Keratinocyte (primary cell): ENCODE data around the gene NDRG4. TPM values are rescaled to one million over a fixed set of nuclear protein-coding genes. Genes with fewer than 3 reads are reported as not detected.

Experiments
- DNase-seq: peaks from one replicate; pipeline ENCODE4 v3.0.0-alpha.2; 2011; ENCODE audit warnings: low read depth, missing footprints, low spot score
- FAIRE-seq: peaks from 2 replicates; lab custom pipeline; 2011; peaks lifted over from hg19 to GRCh38; lab: Jason Lieb, UNC
- H2AFZ ChIP-seq: 2 replicates; pipeline ENCODE4 v1.6.0; 2012; ENCODE audit warnings: low read length, control low read depth, inconsistent platforms; ENCODE audit not compliant: control insufficient read depth
- H3K27ac ChIP-seq: 2 replicates; pipeline ENCODE4 v1.5.1; 2011; ENCODE audit warnings: low read length; ENCODE audit not compliant: control insufficient read depth, insufficient read depth
- H3K27me3 ChIP-seq: 3 replicates; pipeline ENCODE4 v1.6.0; 2011; ENCODE audit warnings: low read length; ENCODE audit not compliant: control insufficient read depth, insufficient read depth; ENCODE audit errors: extremely low read depth
- H3K36me3 ChIP-seq, 2 experiments: 2 replicates in 1 of 2; 3 replicates in 1 of 2; pipeline ENCODE4 v1.5.1; 2011; ENCODE audit warnings: low read length in 2 of 2, mild to moderate bottlenecking in 1 of 2; ENCODE audit not compliant: control insufficient read depth in 2 of 2, insufficient read depth in 2 of 2; ENCODE audit errors: extremely low read depth in 1 of 2
- H3K4me1 ChIP-seq: 3 replicates; pipeline ENCODE4 v1.5.1; 2011; ENCODE audit warnings: low read length; ENCODE audit not compliant: control insufficient read depth, insufficient read depth; ENCODE audit errors: extremely low read depth
- H3K4me2 ChIP-seq: 3 replicates; pipeline ENCODE4 v1.6.0; 2011; ENCODE audit warnings: low read depth, low read length; ENCODE audit not compliant: control insufficient read depth, insufficient read depth; ENCODE audit errors: extremely low read depth
- H3K4me3 ChIP-seq, 3 experiments: fragments of 200-600 bp in 1 of 3; sonication (generic) in 1 of 3; 2 replicates in 2 of 3; 3 replicates in 1 of 3; pipeline ENCODE4 v1.5.1; 2011 to 2016; ENCODE audit warnings: low read length in 3 of 3, mild to moderate bottlenecking in 3 of 3, control low read depth in 2 of 3, inconsistent platforms in 1 of 3, low read depth in 1 of 3, mixed read lengths in 1 of 3, mixed run types in 1 of 3, moderate library complexity in 1 of 3; ENCODE audit not compliant: control insufficient read depth in 2 of 3, insufficient read depth in 2 of 3; ENCODE audit errors: extremely low read depth in 1 of 3
- H3K79me2 ChIP-seq: 2 replicates; pipeline ENCODE4 v1.6.0; 2012; ENCODE audit warnings: low read length; ENCODE audit not compliant: control insufficient read depth, insufficient read depth
- H3K9ac ChIP-seq: 3 replicates; pipeline ENCODE4 v1.6.0; 2011; ENCODE audit warnings: low read length; ENCODE audit not compliant: control insufficient read depth, insufficient read depth; ENCODE audit errors: extremely low read depth
- H3K9me1 ChIP-seq: 3 replicates; pipeline ENCODE4 v1.6.0; 2011; ENCODE audit warnings: low read length; ENCODE audit not compliant: control insufficient read depth, insufficient read depth; ENCODE audit errors: extremely low read depth
- H3K9me3 ChIP-seq: 2 replicates; pipeline ENCODE4 v1.5.1; 2012; ENCODE audit warnings: low read depth, low read length; ENCODE audit not compliant: control insufficient read depth
- H4K20me1 ChIP-seq: 3 replicates; pipeline ENCODE4 v1.6.0; 2011; ENCODE audit warnings: low read length; ENCODE audit not compliant: control insufficient read depth, insufficient read depth; ENCODE audit errors: extremely low read depth
- CTCF ChIP-seq, 3 experiments: IDR thresholded peaks in 1 of 3; conservative IDR thresholded peaks in 1 of 3; optimal IDR thresholded peaks in 1 of 3; 2 replicates in 2 of 3; 3 replicates in 1 of 3; pipeline versions ENCODE3 to v1.5.1; 2011; ENCODE audit warnings: low read length in 3 of 3, mild to moderate bottlenecking in 3 of 3, moderate library complexity in 2 of 3, control low read depth in 1 of 3, inconsistent platforms in 1 of 3; ENCODE audit not compliant: insufficient read depth in 2 of 3; ENCODE audit errors: extremely low read depth in 1 of 3
- EZH2 ChIP-seq: IDR thresholded peaks from one replicate; pipeline ENCODE4 v1.6.1; 2012; ENCODE audit warnings: inconsistent platforms, mild to moderate bottlenecking, low read length, moderate library complexity
- dilution Hi-C: fragments of 300-500 bp; cut with MboI; formaldehyde crosslinking; loops from one replicate; pipeline ENCODE4 v1.7.0; 2020; ENCODE audit warnings: low sequenced_read_pairs; ENCODE audit not compliant: extremely low pct_ligation_motif_present
- polyA plus RNA-seq, 5 experiments: library from polyadenylated mRNA; depleted of rRNA in 3 of 5; stranded (reverse) in 3 of 5; stranded (forward) in 1 of 5; unstranded in 1 of 5; fragments of >200 nt; gene quantifications; 1 replicate in 1 of 5; 2 replicates in 3 of 5; 3 replicates in 1 of 5; pipeline versions ENCODE4 v1.2.1 to v1.2.3, GENCODE V29; 2011 to 2012; ENCODE audit warnings: missing spikeins in 2 of 5, low read depth in 1 of 5, low replicate concordance in 1 of 5

NDRG4 gene
- polyA plus RNA-seq, 1 donor (not counting 4 experiments of a cell fraction or from before 2014, with no cell fraction given) = 1.1 TPM

GRCh38 chr16:58466396-58466795 is 33.5 kb upstream of the NDRG4 start:
- Histone ChIP-seq H3K9me3 (no peaks in the 10 kb centered on the region), H3K4me3 (no peak overlapping the region), H3K36me3 (no peaks in the 10 kb centered on the region), H3K27me3 (peaks cover 47% of the 10 kb centered on the region), H3K4me1 (peaks cover 5% of the 10 kb centered on the region), H4K20me1 (no peaks in the 10 kb centered on the region), H2AFZ (no peak overlapping the region), H3K9ac (no peak overlapping the region), H3K4me2 (no peak overlapping the region), H3K9me1 (no peaks in the 10 kb centered on the region), H3K79me2 (no peaks in the 10 kb centered on the region), H3K27ac (no peak overlapping the region)
- no peak for DNase-seq
- TF ChIP-seq EZH2 = no peak
- no peak for TF ChIP-seq CTCF (optimal IDR thresholded peaks at IDR 0.05 in 1 of 3, IDR thresholded peaks at IDR 0.05 in 1 of 3, conservative IDR thresholded peaks at IDR 0.05 in 1 of 3; ENCODE audit: extremely low read depth in 1 of 3, insufficient read depth in 2 of 3, low read length in 3 of 3)
- dilution Hi-C loops = no loop called here
- FAIRE-seq = no peak

GRCh38 chr16:58467905-58468304 is 32.0 kb upstream of the NDRG4 start:
- H3K79me2 ChIP-seq = no peaks in the 10 kb centered on the region
- no peaks in the 10 kb centered on the region for H4K20me1 ChIP-seq
- FAIRE-seq = no peak
- no peak overlapping the region for H2AFZ ChIP-seq
- H3K27me3 ChIP-seq = peaks cover 44% of the 10 kb centered on the region
- no peak overlapping the region for H3K4me2 ChIP-seq
- no peak overlapping the region for H3K27ac ChIP-seq
- no peaks in the 10 kb centered on the region for H3K9me1 ChIP-seq
- no peak overlapping the region for H3K4me3 ChIP-seq
- TF ChIP-seq CTCF (optimal IDR thresholded peaks at IDR 0.05 in 1 of 3, IDR thresholded peaks at IDR 0.05 in 1 of 3, conservative IDR thresholded peaks at IDR 0.05 in 1 of 3; ENCODE audit: extremely low read depth in 1 of 3, insufficient read depth in 2 of 3, low read length in 3 of 3) (no peak), EZH2 (no peak)
- H3K9ac ChIP-seq = no peak overlapping the region
- no peak for DNase-seq
- dilution Hi-C loops = no loop called here
- peaks cover 5% of the 10 kb centered on the region for H3K4me1 ChIP-seq
- H3K36me3 ChIP-seq = no peaks in the 10 kb centered on the region
- no peaks in the 10 kb centered on the region for H3K9me3 ChIP-seq
